IMR-90 (cell line): ENCODE measurements around the gene CAMSAP3. TPM values are rescaled to one million over a fixed set of nuclear protein-coding genes. Genes with fewer than 3 reads are reported as not detected.

Experiments
- ATAC-seq: fragments of 200-7000 bp; cut with Tn5 transposase; 2 replicates; pipeline ENCODE4 v1.9.1; 2020; ENCODE audit warnings: low read depth, mild to moderate bottlenecking, moderate library complexity
- BruUV-seq: library from RNA; stranded (reverse); fragments of 400-500 nt; replicated peaks from 2 replicates; lab custom pipeline; 2021; lab: Mats Ljungman, UMichigan
- CTCF ChIA-PET: fragments of 300-600 bp; formaldehyde crosslinking; extraction: SDS; loops from one replicate; lab custom pipeline; 2021; ENCODE audit warnings: antibody characterized with exemption; lab: Yijun Ruan, JAX
- POLR2A ChIA-PET: fragments of 300-600 bp; sonication (Branson Sonifier 250); formaldehyde crosslinking; loops from one replicate; lab custom pipeline; 2022; ENCODE audit warnings: antibody characterized with exemption; ENCODE audit not compliant: unreplicated experiment; lab: Charles Lee
- DNase-seq: peaks from one replicate; pipeline ENCODE4 v3.0.0; 2013
- H2AFZ ChIP-seq: replicated peaks from 2 replicates; pipeline ENCODE3; 2013; ENCODE audit warnings: low read length, mild to moderate bottlenecking; ENCODE audit not compliant: poor library complexity
- H2AK5ac ChIP-seq: 2 replicates; pipeline ENCODE4 v1.6.1; 2013; ENCODE audit warnings: low read depth, low read length, inconsistent platforms
- H2AK9ac ChIP-seq: replicated peaks from 2 replicates; pipeline ENCODE3; 2013; ENCODE audit warnings: mild to moderate bottlenecking, low read depth, low read length, moderate library complexity; ENCODE audit not compliant: poor library complexity
- H2BK120ac ChIP-seq: 2 replicates; pipeline ENCODE4 v1.6.1; 2013; ENCODE audit warnings: low read depth, low read length, inconsistent platforms
- H2BK15ac ChIP-seq: 3 replicates; pipeline ENCODE4 v1.6.1; 2013; ENCODE audit warnings: low read depth, low read length, inconsistent platforms
- H2BK20ac ChIP-seq: 2 replicates; pipeline ENCODE4 v1.6.1; 2013; ENCODE audit warnings: low read depth, mild to moderate bottlenecking, inconsistent platforms, low read length, moderate library complexity
- H2BK5ac ChIP-seq: 2 replicates; pipeline ENCODE4 v1.6.1; 2013; ENCODE audit warnings: mild to moderate bottlenecking, low read depth, low read length, inconsistent platforms; ENCODE audit not compliant: poor library complexity, severe bottlenecking
- H3K14ac ChIP-seq: replicated peaks from 2 replicates; pipeline ENCODE4 v1.6.1; 2013; ENCODE audit warnings: low read depth, low read length, inconsistent platforms
- H3K18ac ChIP-seq: 2 replicates; pipeline ENCODE4 v1.6.1; 2013; ENCODE audit warnings: low read depth, low read length, control low read depth
- H3K23ac ChIP-seq: 2 replicates; pipeline ENCODE4 v1.6.1; 2013; ENCODE audit warnings: low read depth, low read length, inconsistent platforms
- H3K27ac ChIP-seq: 2 replicates; pipeline ENCODE4 v1.5.1; 2013; ENCODE audit warnings: mild to moderate bottlenecking, control low read depth, low read length; ENCODE audit not compliant: insufficient read depth
- H3K27me3 ChIP-seq: 2 replicates; pipeline ENCODE4 v1.6.1; 2013; ENCODE audit warnings: low read length; ENCODE audit not compliant: control insufficient read depth, insufficient read depth
- H3K36me3 ChIP-seq: 2 replicates; pipeline ENCODE4 v1.6.1; 2013; ENCODE audit warnings: low read length, mixed read lengths; ENCODE audit not compliant: control insufficient read depth, insufficient read depth
- H3K4ac ChIP-seq: 2 replicates; pipeline ENCODE4 v1.6.1; 2013; ENCODE audit warnings: low read depth, low read length, inconsistent platforms
- H3K4me1 ChIP-seq: 2 replicates; pipeline ENCODE4 v1.6.1; 2013; ENCODE audit warnings: low read length, mixed read lengths; ENCODE audit not compliant: control insufficient read depth, insufficient read depth
- H3K4me2 ChIP-seq: 2 replicates; pipeline ENCODE4 v1.6.1; 2013; ENCODE audit warnings: low read depth, mild to moderate bottlenecking, control low read depth, low read length, moderate library complexity
- H3K4me3 ChIP-seq: 2 replicates; pipeline ENCODE4 v1.5.1; 2013; ENCODE audit warnings: low read depth, mild to moderate bottlenecking, control low read depth, low read length, moderate library complexity; ENCODE audit not compliant: insufficient read depth
- H3K56ac ChIP-seq: 2 replicates; pipeline ENCODE4 v1.6.1; 2013; ENCODE audit warnings: low read length, inconsistent platforms; ENCODE audit not compliant: insufficient read depth; ENCODE audit errors: extremely low read depth
- H3K79me1 ChIP-seq, 2 experiments: 2 replicates each; pipeline ENCODE4 v1.6.1; 2013; ENCODE audit warnings: low read length in 2 of 2, inconsistent platforms in 1 of 2, low read depth in 1 of 2
- H3K9ac ChIP-seq: 2 replicates; pipeline ENCODE4 v1.6.1; 2013; ENCODE audit warnings: low read depth, low read length, control low read depth
- H3K9me1 ChIP-seq: 2 replicates; pipeline ENCODE4 v1.6.1; 2013; ENCODE audit warnings: low read length, inconsistent platforms; ENCODE audit not compliant: insufficient read depth
- H3K9me3 ChIP-seq: 2 replicates; pipeline ENCODE4 v1.6.1; 2013; ENCODE audit warnings: low read length; ENCODE audit not compliant: control insufficient read depth, insufficient read depth
- H4K20me1 ChIP-seq: 2 replicates; pipeline ENCODE4 v1.6.1; 2013; ENCODE audit warnings: low read length, inconsistent platforms; ENCODE audit not compliant: insufficient read depth
- H4K5ac ChIP-seq: 2 replicates; pipeline ENCODE4 v1.6.1; 2013; ENCODE audit warnings: mild to moderate bottlenecking, low read depth, low read length, control low read depth
- H4K8ac ChIP-seq, 2 experiments: 2 replicates each; pipeline ENCODE4 v1.6.1; 2013; ENCODE audit warnings: low read depth in 2 of 2, low read length in 2 of 2, control low read depth in 1 of 2, inconsistent platforms in 1 of 2
- H4K91ac ChIP-seq: 2 replicates; pipeline ENCODE4 v1.6.1; 2013; ENCODE audit warnings: low read depth, low read length, inconsistent platforms; ENCODE audit not compliant: insufficient read depth
- BHLHE40 ChIP-seq: fragments of 150-350 bp; IDR thresholded peaks from 2 replicates; pipeline ENCODE4 v1.6.1; 2016; ENCODE audit warnings: mild to moderate bottlenecking, low read depth, low read length
- ELK1 ChIP-seq: fragments of 150-350 bp; IDR thresholded peaks from 2 replicates; pipeline ENCODE4 v1.6.1; 2016; ENCODE audit warnings: low read depth, mild to moderate bottlenecking, low read length, moderate library complexity, borderline replicate concordance
- FOS ChIP-seq: fragments of 150-350 bp; IDR thresholded peaks from 2 replicates; pipeline ENCODE4 v1.6.1; 2016; ENCODE audit warnings: low read depth, low read length
- MAFK ChIP-seq: IDR thresholded peaks from 2 replicates; pipeline ENCODE4 v1.6.1; 2012; ENCODE audit warnings: low read depth, low read length, improper control_type of control experiment
- MAZ ChIP-seq: IDR thresholded peaks from 2 replicates; pipeline ENCODE4 v1.6.1; 2012; ENCODE audit warnings: low read depth, mild to moderate bottlenecking, low read length, improper control_type of control experiment, moderate library complexity, borderline replicate concordance
- MXI1 ChIP-seq: IDR thresholded peaks from 2 replicates; pipeline ENCODE4 v1.6.1; 2012; ENCODE audit warnings: low read depth, mild to moderate bottlenecking, low read length, moderate library complexity, borderline replicate concordance
- NFE2L2 ChIP-seq: fragments of 150-350 bp; IDR thresholded peaks from 2 replicates; pipeline ENCODE4 v1.6.1; 2016; ENCODE audit warnings: low read depth, mild to moderate bottlenecking, low read length
- RAD21 ChIP-seq: IDR thresholded peaks from 2 replicates; pipeline ENCODE4 v1.6.1; 2012; ENCODE audit warnings: low read length, improper control_type of control experiment
- WGBS, 2 experiments: methylation state at CpG; one replicate each; pipeline versions ENCODE4 v1.1.5 to v1.1.7; 2013; ENCODE audit warnings: missing lambda C conversion rate in 2 of 2; ENCODE audit not compliant: insufficient read length in 1 of 2; ENCODE audit errors: extremely low coverage in 2 of 2; 5-methylcytosine and 5-hydroxymethylcytosine counted together
- dilution Hi-C: fragments of 300-500 bp; cut with HindIII; formaldehyde crosslinking; loops from one replicate; pipeline ENCODE4 v1.14.3; 2018; ENCODE audit warnings: low sequenced_read_pairs; ENCODE audit not compliant: unreplicated experiment
- in situ Hi-C: fragments of 300-500 bp; cut with MboI; formaldehyde crosslinking; loops from 3 replicates; pipeline ENCODE4 v1.14.3; 2019; ENCODE audit warnings: low sequenced_read_pairs, inconsistent platforms, mixed read lengths
- intact Hi-C: fragments of 100-400 bp; cut with micrococcal nuclease; formaldehyde crosslinking; loops from 2 replicates; pipeline ENCODE4 v1.10.0; 2022
- polyA plus RNA-seq, 3 experiments: library from polyadenylated mRNA; depleted of rRNA; stranded (reverse); fragments of >200 nt; gene quantifications; 2 replicates each; pipeline ENCODE4 v1.2.3, GENCODE V29; 2012; ENCODE audit warnings: low replicate concordance in 1 of 3
- total RNA-seq: library from RNA; depleted of rRNA; stranded (reverse); fragments of >200 nt; gene quantifications from 2 replicates; pipeline ENCODE4 v1.2.3, GENCODE V29; 2012

The CAMSAP3 gene
- total and polyA plus RNA-seq, 2 of the 4 experiments (the other 2 are of a cell fraction): not detected

GRCh38 chr19:7644550-7644877 is 48.9 kb downstream of the CAMSAP3 start:
- dilution Hi-C loops: no loop called here
- ATAC-seq: no peak

More at GRCh38 chr19:7644550-7644877, 48.9 kb downstream of the CAMSAP3 start:
- H3K4me2 ChIP-seq: no peak overlapping the region
- no peak overlapping the region for H2BK5ac ChIP-seq
- H3K4ac ChIP-seq: no peak overlapping the region
- H3K18ac ChIP-seq: no peak overlapping the region
- H3K79me1 ChIP-seq: no peaks in the 10 kb centered on the region
- no CpG with 5 or more reads among the region's 20 CpGs for WGBS, 2 experiments
- H2AK5ac ChIP-seq: no peak overlapping the region
- no peak overlapping the region for H3K27ac ChIP-seq
- H3K4me1 ChIP-seq: no peaks in the 10 kb centered on the region
- no peak for DNase-seq
- H3K27me3 ChIP-seq: peaks cover 3% of the 10 kb centered on the region; the same call in 1 of the 2 replicates
- H3K23ac ChIP-seq: no peak overlapping the region
- CTCF ChIA-PET: no interaction called here
- no peak overlapping the region for H2BK15ac ChIP-seq
- H3K36me3 ChIP-seq: no peaks in the 10 kb centered on the region
- BruUV-seq: no TSS peak
- no peak overlapping the region for H2BK20ac ChIP-seq
- H4K91ac ChIP-seq: no peak overlapping the region
- H3K9me1 ChIP-seq: peaks cover 7% of the 10 kb centered on the region; the same call in 1 of the 2 replicates
- intact Hi-C loops (no loop called here), in situ Hi-C loops (no loop called here)
- no peak overlapping the region for H3K14ac ChIP-seq
- H2AK9ac ChIP-seq: no peak overlapping the region
- H3K9ac ChIP-seq: no peak overlapping the region
- no peaks in the 10 kb centered on the region for H3K9me3 ChIP-seq
- H2BK120ac ChIP-seq: no peak overlapping the region
- H4K5ac ChIP-seq: no peak overlapping the region
- H3K4me3 ChIP-seq: no peak overlapping the region
- H2AFZ ChIP-seq: no peak overlapping the region
- no peak overlapping the region for H3K56ac ChIP-seq
- POLR2A ChIA-PET: no interaction called here
- no peak overlapping the region for H4K8ac ChIP-seq
- H4K20me1 ChIP-seq: peaks cover 5% of the 10 kb centered on the region; the same call in 1 of the 2 replicates
- TF ChIP-seq RAD21 (no peak), MAZ (no peak), FOS (no peak), NFE2L2 (no peak), MAFK (no peak), ELK1 (no peak), MXI1 (no peak), BHLHE40 (no peak)
